GM10266 (cell line): ENCODE results near the gene TNFRSF21.

ENCODE experiments used
- DNase-seq: peaks from one replicate; pipeline ENCODE4 v3.0.0; 2012; ENCODE audit errors: extremely low spot score
- CTCF ChIP-seq: IDR thresholded peaks from 2 replicates; pipeline ENCODE4 v1.5.1; 2012; ENCODE audit warnings: mild to moderate bottlenecking, low read depth; ENCODE audit not compliant: control insufficient read depth, insufficient read depth; ENCODE audit errors: missing control alignments

Gene TNFRSF21

GRCh38 chr6:47308198-47308517 lies 1.5 kb downstream of the TNFRSF21 start:
- TF ChIP-seq CTCF = no peak
- no peak for DNase-seq

- TF ChIP-seq CTCF = no peak
- DNase-seq = no peak
Observed at GRCh38 chr6:47307362-47308197, 2.1 kb downstream of the TNFRSF21 start.

- TF ChIP-seq CTCF = no peak
- no peak for DNase-seq
Observed at GRCh38 chr6:47306887-47307286, 2.8 kb downstream of the TNFRSF21 start.

- TF ChIP-seq CTCF = no peak
- DNase-seq = no peak
Observed at GRCh38 chr6:47303861-47304260, 5.8 kb downstream of the TNFRSF21 start.

GRCh38 chr6:47303342-47303741 lies 6.4 kb downstream of the TNFRSF21 start:
- no peak for DNase-seq
- TF ChIP-seq CTCF = no peak

- no peak for TF ChIP-seq CTCF
- DNase-seq = no peak
Observed at GRCh38 chr6:47302043-47302442, 7.7 kb downstream of the TNFRSF21 start.

- no peak for TF ChIP-seq CTCF
- DNase-seq = no peak
Observed at GRCh38 chr6:47301441-47301840, 8.3 kb downstream of the TNFRSF21 start.
